GM23338 (cell line): Measurements from ENCODE around the gene PIAS1. TPM values are rescaled to one million over a fixed set of nuclear protein-coding genes. Genes with fewer than 3 reads are reported as not detected.
A peak's percentile ranks its signal among the peaks of the same experiment; 100 is the strongest.

ENCODE experiments used
- ATAC-seq: fragments of 200-7000 bp; cut with Tn5 transposase; 3 replicates; pipeline ENCODE4 v1.9.1; 2020
- DNase-seq: peaks from one replicate; pipeline ENCODE4 v3.0.0-alpha.2; 2015; ENCODE audit warnings: low spot score
- H2AFZ ChIP-seq: fragments of 200-600 bp; sonication (generic); 2 replicates; pipeline ENCODE4 v1.8.0; 2016; ENCODE audit warnings: antibody characterized with exemption, mild to moderate bottlenecking, moderate library complexity
- H3F3A ChIP-seq: fragments of 200-600 bp; sonication (generic); replicated peaks from 2 replicates; pipeline ENCODE4 v1.8.0; 2017; ENCODE audit warnings: antibody characterized with exemption, mixed run types, low read depth
- H3K27ac ChIP-seq: fragments of 200-600 bp; sonication (generic); 2 replicates; pipeline ENCODE4 v1.6.1; 2016; ENCODE audit warnings: low read depth
- H3K27me3 ChIP-seq: fragments of 200-600 bp; sonication (generic); 2 replicates; pipeline ENCODE4 v1.8.0; 2016; ENCODE audit warnings: mild to moderate bottlenecking, mixed run types, moderate library complexity; ENCODE audit not compliant: insufficient read depth
- H3K36me3 ChIP-seq: fragments of 200-600 bp; sonication (generic); 2 replicates; pipeline ENCODE4 v1.8.0; 2016; ENCODE audit warnings: mild to moderate bottlenecking; ENCODE audit not compliant: insufficient read depth
- H3K4me1 ChIP-seq: fragments of 200-600 bp; sonication (generic); 2 replicates; pipeline ENCODE4 v1.8.0; 2016; ENCODE audit warnings: mild to moderate bottlenecking, moderate library complexity; ENCODE audit not compliant: insufficient read depth
- H3K4me2 ChIP-seq: fragments of 200-600 bp; sonication (generic); 2 replicates; pipeline ENCODE4 v1.7.1; 2017; ENCODE audit warnings: mixed run types
- H3K4me3 ChIP-seq: fragments of 200-600 bp; sonication (generic); 2 replicates; pipeline ENCODE4 v1.6.1; 2016; ENCODE audit warnings: mixed run types
- H3K79me2 ChIP-seq: fragments of 200-600 bp; sonication (generic); replicated peaks from 2 replicates; pipeline ENCODE4 v1.8.0; 2017; ENCODE audit warnings: mild to moderate bottlenecking; ENCODE audit not compliant: insufficient read depth
- H3K9me2 ChIP-seq: fragments of 200-600 bp; sonication (generic); 2 replicates; pipeline ENCODE4 v1.8.0; 2017; ENCODE audit not compliant: insufficient read depth
- H4K20me1 ChIP-seq: fragments of 200-600 bp; sonication (generic); replicated peaks from 2 replicates; pipeline ENCODE4 v1.8.0; 2017; ENCODE audit warnings: mild to moderate bottlenecking; ENCODE audit not compliant: insufficient read depth
- H3K27ac Mint-ChIP-seq: 2 replicates; pipeline ENCODE4 v1.8.0; 2020; ENCODE audit warnings: inconsistent platforms, mild to moderate bottlenecking, moderate library complexity, mixed read lengths
- H3K27me3 Mint-ChIP-seq: 3 replicates; pipeline ENCODE4 v1.8.0; 2022; ENCODE audit warnings: low read depth, mild to moderate bottlenecking, moderate library complexity, mixed read lengths, inconsistent platforms; ENCODE audit not compliant: insufficient read depth, poor library complexity
- H3K36me3 Mint-ChIP-seq: 3 replicates; pipeline ENCODE4 v1.8.0; 2021; ENCODE audit warnings: low read depth, mild to moderate bottlenecking, inconsistent platforms, moderate library complexity, mixed read lengths
- H3K4me1 Mint-ChIP-seq: 3 replicates; pipeline ENCODE4 v1.8.0; 2020; ENCODE audit warnings: mild to moderate bottlenecking, inconsistent platforms, mixed read lengths
- H3K4me3 Mint-ChIP-seq: 3 replicates; pipeline ENCODE4 v1.8.0; 2021; ENCODE audit warnings: moderate library complexity, mild to moderate bottlenecking, inconsistent platforms, mixed read lengths
- H3K9me3 Mint-ChIP-seq: 3 replicates; pipeline ENCODE4 v1.8.0; 2020; ENCODE audit warnings: moderate library complexity, mild to moderate bottlenecking, inconsistent platforms, mixed read lengths
- CREB1 ChIP-seq: fragments of 250-450 bp; sonication (Bioruptor Pico); IDR thresholded peaks from 2 replicates; pipeline ENCODE4 v1.5.0; 2020; ENCODE audit warnings: low read depth, mild to moderate bottlenecking, moderate library complexity
- CTCF ChIP-seq, 2 experiments: fragments of 200-600 bp in 1 of 2; sonication (generic) in 1 of 2; conservative IDR thresholded peaks; 2 replicates each; pipeline versions ENCODE4 v1.5.1 to v1.6.1; 2016 to 2017; ENCODE audit warnings: antibody characterized with exemption in 2 of 2, low read depth in 2 of 2, mild to moderate bottlenecking in 2 of 2, moderate library complexity in 1 of 2
- ETS1 ChIP-seq: IDR thresholded peaks from 2 replicates; pipeline ENCODE4 v1.6.1; 2016; ENCODE audit warnings: antibody characterized with exemption
- EZH2 ChIP-seq: fragments of 200-600 bp; sonication (generic); IDR thresholded peaks from one replicate; pipeline ENCODE4 v1.8.0; 2017; ENCODE audit warnings: antibody characterized with exemption, mild to moderate bottlenecking, low read depth; ENCODE audit not compliant: unreplicated experiment
- EZH2phosphoT487 ChIP-seq: fragments of 200-600 bp; sonication (generic); IDR thresholded peaks from one replicate; pipeline ENCODE4 v1.8.1; 2018; ENCODE audit warnings: antibody characterized with exemption; ENCODE audit not compliant: unreplicated experiment
- JUNB ChIP-seq: IDR thresholded peaks from one replicate; pipeline ENCODE4 v1.6.1; 2016; ENCODE audit warnings: antibody characterized with exemption; ENCODE audit not compliant: unreplicated experiment
- NANOG ChIP-seq: IDR thresholded peaks from 2 replicates; pipeline ENCODE4 v1.6.1; 2016; ENCODE audit warnings: antibody characterized with exemption, borderline replicate concordance
- POLR2AphosphoS5 ChIP-seq: IDR thresholded peaks from 2 replicates; pipeline ENCODE4 v1.6.1; 2016; ENCODE audit warnings: antibody characterized with exemption, low read depth
- REST ChIP-seq: IDR thresholded peaks from one replicate; pipeline ENCODE4 v1.6.1; 2018; ENCODE audit warnings: antibody characterized with exemption; ENCODE audit not compliant: unreplicated experiment
- STAT1 ChIP-seq: IDR thresholded peaks from one replicate; pipeline ENCODE4 v1.6.1; 2016; ENCODE audit warnings: antibody characterized with exemption; ENCODE audit not compliant: unreplicated experiment
- ZNF114 ChIP-seq: fragments of 250-450 bp; sonication (Bioruptor Pico); IDR thresholded peaks from 2 replicates; pipeline ENCODE4 v1.5.0; 2020; ENCODE audit warnings: mild to moderate bottlenecking, moderate library complexity
- ZNF331 ChIP-seq: fragments of 250-450 bp; sonication (Bioruptor Pico); IDR thresholded peaks from 2 replicates; pipeline ENCODE4 v1.5.0; 2020; ENCODE audit warnings: low read depth, mild to moderate bottlenecking, moderate library complexity
- polyA plus RNA-seq: library from polyadenylated mRNA; unstranded; fragments of >200 nt; fragmentation: Nextera tagmentation; extraction: Ambion mirVana; gene quantifications from 2 replicates; pipeline ENCODE4 v1.2.1, GENCODE V29; 2016
- total RNA-seq: library from RNA; depleted of rRNA; stranded (reverse); fragments of >200 nt; shearing (Covaris generic); gene quantifications from 2 replicates; pipeline ENCODE4 v1.2.3, GENCODE V29; 2014

Gene PIAS1
- total and polyA plus RNA-seq, 2 experiments from 2014 or later, result 30.7 to 32.1 TPM

- Histone ChIP-seq H3K9me2 (no peaks in the 10 kb centered on the region), H3K4me1 (peaks cover 21% of the 10 kb centered on the region), H2AFZ (no peak overlapping the region), H3F3A (no peaks in the 10 kb centered on the region), H3K4me2 (no peak overlapping the region), H3K27me3 (no peaks in the 10 kb centered on the region), H3K79me2 (peaks cover 92% of the 10 kb centered on the region), H3K27ac (no peak overlapping the region), H3K36me3 (no peaks in the 10 kb centered on the region), H4K20me1 (peaks cover 14% of the 10 kb centered on the region), H3K4me3 (no peak overlapping the region)
- no peak overlapping the region for H3K4me3 Mint-ChIP-seq
- H3K36me3 Mint-ChIP-seq, result peaks cover 3% of the 10 kb centered on the region; the same call in 2 of the 3 replicates
- ATAC-seq (no peak), DNase-seq (no peak)
- 0 out of 2 replicates have a peak overlapping the region, but pooled peaks have one; percentile 33 for H3K27ac Mint-ChIP-seq
- no peaks in the 10 kb centered on the region for H3K9me3 Mint-ChIP-seq
- no peaks in the 10 kb centered on the region for H3K27me3 Mint-ChIP-seq
- H3K4me1 Mint-ChIP-seq, result peaks cover 54% of the 10 kb centered on the region
- TF ChIP-seq CREB1, result no peak
- TF ChIP-seq ZNF114 (CRISPR knock-in tag), result no peak
- TF ChIP-seq ZNF331 (CRISPR knock-in tag), result no peak
- TF ChIP-seq ETS1, result no peak
- no peak for TF ChIP-seq STAT1
Measured at GRCh38 chr15:68081869-68082505, 27.9 kb downstream of the PIAS1 start.

- ATAC-seq (no peak), DNase-seq (no peak)
- Histone ChIP-seq H3K36me3 (no peaks in the 10 kb centered on the region), H3K27me3 (no peaks in the 10 kb centered on the region), H3K9me2 (no peaks in the 10 kb centered on the region), H3K4me1 (peaks cover 14% of the 10 kb centered on the region), H4K20me1 (peaks cover 7% of the 10 kb centered on the region; the same call in 1 of the 2 replicates), H3K4me3 (no peak overlapping the region), H3K27ac (no peak overlapping the region), H2AFZ (no peak overlapping the region), H3F3A (no peaks in the 10 kb centered on the region), H3K4me2 (no peak overlapping the region), H3K79me2 (peaks cover 87% of the 10 kb centered on the region)
- H3K27ac Mint-ChIP-seq, result peak overlapping the region; percentile 33
- no peaks in the 10 kb centered on the region for H3K9me3 Mint-ChIP-seq
- H3K4me1 Mint-ChIP-seq, result peaks cover 46% of the 10 kb centered on the region
- peaks cover 3% of the 10 kb centered on the region; the same call in 2 of the 3 replicates for H3K36me3 Mint-ChIP-seq
- no peak overlapping the region for H3K4me3 Mint-ChIP-seq
- no peaks in the 10 kb centered on the region for H3K27me3 Mint-ChIP-seq
- TF ChIP-seq CREB1, result no peak
- no peak for TF ChIP-seq ZNF114 (CRISPR knock-in tag)
- no peak for TF ChIP-seq NANOG
- TF ChIP-seq CTCF (conservative IDR thresholded peaks at IDR 0.05; ENCODE audit: low read depth in 2 of 2), result no peak
- no peak for TF ChIP-seq EZH2phosphoT487
- TF ChIP-seq EZH2, result no peak
- no peak for TF ChIP-seq ZNF331 (CRISPR knock-in tag)
- TF ChIP-seq POLR2AphosphoS5, result no peak
- TF ChIP-seq JUNB, result no peak
- no peak for TF ChIP-seq STAT1
- TF ChIP-seq REST, result no peak
- TF ChIP-seq ETS1, result no peak
Measured at GRCh38 chr15:68082735-68083134, 28.6 kb downstream of the PIAS1 start.
